ENCODE results near the gene LRFN5. TPM values are rescaled to one million over a fixed set of nuclear protein-coding genes. Genes with fewer than 3 reads are reported as not detected.

Gene LRFN5
- total RNA-seq, 1 experiment from 2014 or later = not detected

- no peak for DNase-seq (ENCODE audit: low read depth, low spot score)
- in situ Hi-C loops (cut with HindIII; ENCODE audit: low pct_unique_long_range_greater_than_20kb, low sequenced_read_pairs) = no loop called here
Observed at GRCh38 chr14:41916313-41916712, 309.6 kb downstream of the LRFN5 start.

- peak; percentile 40 for DNase-seq (ENCODE audit: low read depth, low spot score)
- in situ Hi-C loops (cut with HindIII; ENCODE audit: low pct_unique_long_range_greater_than_20kb, low sequenced_read_pairs) = no loop called here
Observed at GRCh38 chr14:41925409-41925808, 318.7 kb downstream of the LRFN5 start.

- in situ Hi-C loops (cut with HindIII; ENCODE audit: low pct_unique_long_range_greater_than_20kb, low sequenced_read_pairs) = no loop called here
- no peak for DNase-seq (ENCODE audit: low read depth, low spot score)
Observed at GRCh38 chr14:41950428-41951151, 343.9 kb downstream of the LRFN5 start.

Small RNA genes within 50 kb of the gene (small RNA-seq; reads per million reads assigned to genes)
- 0 reads per million in 2 experiments for gene RF00322
